ENCODE results near the gene NDUFAF5. TPM values are rescaled to one million over a fixed set of nuclear protein-coding genes. Genes with fewer than 3 reads are reported as not detected.

Gene NDUFAF5
- total RNA-seq, 1 experiment from 2014 or later = 34.1 TPM

DNA sequence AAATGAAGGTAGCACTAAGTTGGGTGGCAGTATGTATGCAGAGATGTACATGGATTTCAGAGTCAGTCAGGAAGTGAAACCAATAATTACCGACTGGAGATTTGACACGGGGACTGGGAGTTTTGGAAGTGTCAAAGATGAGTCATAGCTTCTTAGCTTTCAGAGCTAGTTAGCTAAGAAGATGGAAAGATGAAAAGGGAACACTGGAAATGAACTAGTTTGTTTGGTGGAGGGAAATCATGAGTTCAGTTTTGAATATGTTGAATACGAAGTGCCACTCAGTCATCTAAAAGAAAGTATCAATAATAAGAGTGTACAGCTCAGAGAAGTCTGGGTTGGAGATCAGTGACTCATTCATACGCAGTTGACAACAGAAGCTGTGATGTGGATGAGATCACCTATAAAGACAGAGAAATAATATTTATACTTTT, 7.6 kb upstream of the NDUFAF5 start:
- DNase-seq (ENCODE audit: low read depth) = peak; percentile 57

GRCh38 chr20:13778827-13779226, 6.0 kb upstream of the NDUFAF5 start:
- DNase-seq (ENCODE audit: low read depth) = no peak

DNA sequence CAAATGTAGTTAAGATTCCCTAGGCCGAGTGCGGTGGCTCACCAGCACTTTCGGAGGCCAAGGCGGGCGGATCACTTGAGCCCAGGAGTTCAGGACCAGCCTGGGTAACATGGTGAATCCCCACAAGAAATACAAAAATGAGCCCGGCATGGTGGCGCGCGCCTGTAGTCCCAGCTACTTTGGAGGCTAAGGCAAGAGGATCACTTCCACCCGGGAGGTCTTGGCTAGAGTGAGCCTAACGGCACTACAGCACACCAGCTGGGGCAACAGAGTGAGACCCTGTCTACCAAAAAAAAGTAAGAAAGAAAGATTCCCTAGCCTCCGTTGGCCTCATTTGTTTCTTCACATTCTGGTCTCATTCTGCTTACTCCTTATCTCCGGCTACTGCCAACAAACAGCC, 1.3 kb upstream of the NDUFAF5 start:
- DNase-seq (ENCODE audit: low read depth) = no peak

DNA sequence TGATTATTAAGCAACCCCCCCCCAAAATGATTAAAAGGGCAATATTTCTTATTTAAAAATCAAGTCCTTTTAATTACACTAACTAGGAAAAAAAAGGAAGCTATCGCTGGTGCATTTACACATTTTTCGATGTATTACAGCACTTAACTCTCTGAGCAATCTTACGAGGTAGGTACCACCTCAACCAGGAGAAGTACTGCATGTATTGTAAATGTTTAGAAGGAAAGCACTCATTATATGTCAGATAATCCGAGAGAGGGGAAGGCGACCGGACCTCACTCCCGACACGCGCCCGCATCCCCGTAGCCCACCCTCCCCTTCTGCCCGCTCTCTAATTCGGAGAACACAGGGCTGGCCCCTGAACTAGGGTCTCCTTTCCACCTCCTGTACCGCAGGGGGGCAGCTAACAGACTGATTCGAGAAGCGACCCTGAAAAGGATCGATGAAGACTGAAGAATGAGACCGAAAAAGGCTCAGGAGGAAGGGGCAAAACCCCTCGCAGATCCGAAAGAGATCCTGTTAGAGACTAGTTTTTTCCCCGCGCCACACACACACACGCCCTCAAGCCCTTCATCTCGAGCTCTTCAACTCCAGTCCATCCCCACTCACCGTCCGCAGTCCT, 446 bp upstream of the NDUFAF5 start:
- no peak for DNase-seq (ENCODE audit: low read depth)

GRCh38 chr20:13786143-13786828, 1.5 kb downstream of the NDUFAF5 start:
- no peak for DNase-seq (ENCODE audit: low read depth)

GRCh38 chr20:13788167-13788834, 3.5 kb downstream of the NDUFAF5 start:
- DNase-seq (ENCODE audit: low read depth) = peak; percentile 59

DNA sequence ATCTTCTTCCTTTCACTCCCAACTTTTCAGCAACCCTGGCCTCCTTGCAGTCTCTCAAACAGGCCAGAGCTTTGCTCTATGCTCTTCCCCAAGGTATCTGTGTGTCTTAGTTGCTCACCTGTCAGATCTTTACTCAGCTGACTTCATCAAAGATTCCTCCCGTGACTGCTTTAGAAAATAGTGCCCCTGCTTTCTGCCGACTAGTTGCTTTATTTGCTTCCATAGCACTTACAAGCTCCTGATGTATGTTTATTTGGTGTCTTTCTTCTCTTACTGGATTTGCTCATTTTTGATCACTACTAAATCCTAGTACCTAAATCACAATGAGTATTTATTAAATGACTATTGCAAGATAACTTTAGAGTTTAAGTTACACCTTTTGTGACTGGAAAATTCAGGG, 5.9 kb downstream of the NDUFAF5 start:
- DNase-seq (ENCODE audit: low read depth) = no peak

GRCh38 chr20:13791540-13792459, 7.0 kb downstream of the NDUFAF5 start:
- peak; percentile 26 for DNase-seq (ENCODE audit: low read depth)

GRCh38 chr20:13793001-13793400, 8.2 kb downstream of the NDUFAF5 start:
- DNase-seq (ENCODE audit: low read depth) = no peak

DNA sequence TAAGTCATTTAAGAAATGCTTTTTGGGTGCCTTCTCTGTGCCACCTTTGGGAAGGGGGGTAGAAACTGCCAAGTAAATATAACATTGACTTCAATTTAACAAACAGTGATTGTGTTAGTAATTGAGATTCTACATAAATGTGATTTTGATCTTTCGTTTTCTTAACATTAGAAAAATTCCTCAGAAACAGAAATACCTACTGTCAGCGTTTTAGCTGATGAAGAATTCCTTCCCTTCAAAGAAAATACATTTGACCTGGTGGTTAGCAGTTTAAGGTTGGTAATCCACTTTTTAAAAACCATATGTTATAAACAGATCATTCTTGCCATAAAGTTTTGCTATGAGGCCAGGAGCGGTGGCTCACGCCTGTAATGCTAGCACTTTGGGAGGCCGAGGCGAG, 9.8 kb downstream of the NDUFAF5 start:
- no peak for DNase-seq (ENCODE audit: low read depth)

GRCh38 chr20:13799040-13799439, 14.2 kb downstream of the NDUFAF5 start:
- DNase-seq (ENCODE audit: low read depth) = no peak

GRCh38 chr20:13799974-13800373, 15.1 kb downstream of the NDUFAF5 start:
- no peak for DNase-seq (ENCODE audit: low read depth)

DNA sequence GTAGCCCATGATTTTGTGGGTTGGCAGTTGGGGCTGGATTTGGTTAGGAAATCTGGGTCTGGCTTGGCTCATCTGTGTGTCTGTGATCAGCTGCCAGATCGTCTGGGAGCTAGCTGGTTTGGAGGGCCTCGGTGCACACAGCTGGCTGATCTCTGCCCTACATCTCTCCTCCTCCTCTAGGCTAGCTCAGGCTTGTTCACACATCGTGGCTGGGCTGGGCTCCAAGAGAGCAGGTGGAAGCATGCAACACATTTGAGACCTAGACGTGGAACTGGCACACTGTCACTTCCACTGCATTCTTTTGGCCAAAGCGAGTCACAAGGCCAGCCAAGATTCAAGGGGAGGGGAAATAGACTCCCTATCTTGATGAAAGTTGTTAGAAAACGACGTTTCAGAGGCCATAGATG, 15.9 kb downstream of the NDUFAF5 start:
- DNase-seq (ENCODE audit: low read depth) = peak; percentile 95

DNA sequence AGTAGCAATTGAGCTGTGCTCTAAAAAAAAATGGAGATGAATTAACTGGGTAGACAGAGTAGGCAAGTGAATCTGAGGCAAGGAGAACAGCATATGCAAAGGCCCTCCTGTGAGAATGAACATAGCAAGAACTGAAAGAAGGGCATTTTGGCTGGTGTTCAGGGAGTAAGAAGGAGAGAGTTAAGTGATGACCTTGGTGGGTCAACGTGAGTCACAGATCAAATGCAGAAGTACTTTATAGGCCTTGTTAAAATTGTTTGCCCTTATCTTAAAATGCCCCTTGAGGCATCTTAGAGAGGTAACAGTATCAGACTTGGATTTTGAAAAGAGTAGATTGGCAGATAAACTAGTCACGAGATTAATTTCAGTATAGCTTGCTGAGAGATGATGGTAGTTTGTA, 24.5 kb downstream of the NDUFAF5 start:
- no peak for DNase-seq (ENCODE audit: low read depth)

GRCh38 chr20:13809855-13810254, 25.0 kb downstream of the NDUFAF5 start:
- DNase-seq (ENCODE audit: low read depth) = no peak

DNA sequence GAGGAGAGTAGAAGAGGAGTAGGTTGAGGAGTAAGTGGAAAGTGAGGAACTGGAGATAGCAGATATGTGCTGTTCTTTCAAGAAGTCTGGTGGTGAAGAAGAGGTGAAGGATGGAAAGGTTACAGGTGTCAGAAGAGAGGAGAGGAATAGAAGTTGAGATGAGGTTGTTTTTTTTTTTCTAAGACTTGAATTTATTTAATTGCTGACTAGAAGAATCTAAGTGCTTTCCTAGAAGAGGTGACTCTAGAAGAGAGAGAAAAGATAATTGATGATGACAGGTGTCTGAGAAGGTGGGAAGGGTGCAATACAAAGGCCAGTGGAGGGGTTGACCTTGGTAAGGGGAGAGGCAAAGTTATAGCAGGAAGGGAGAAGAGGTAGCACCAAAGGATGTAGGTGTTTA, 25.6 kb downstream of the NDUFAF5 start:
- DNase-seq (ENCODE audit: low read depth) = no peak

- no peak for DNase-seq (ENCODE audit: low read depth)
These were observed 29.1 kb downstream of the NDUFAF5 start for GRCh38 chr20:13813910-13814309.

- DNase-seq (ENCODE audit: low read depth) = no peak
These were observed 29.8 kb downstream of the NDUFAF5 start for GRCh38 chr20:13814672-13815071.

GRCh38 chr20:13816757-13817156, 31.9 kb downstream of the NDUFAF5 start:
- DNase-seq (ENCODE audit: low read depth) = no peak

GRCh38 chr20:13817342-13817741, 32.5 kb downstream of the NDUFAF5 start:
- DNase-seq (ENCODE audit: low read depth) = no peak

GRCh38 chr20:13819885-13820645, 35.2 kb downstream of the NDUFAF5 start:
- peak; percentile 56 for DNase-seq (ENCODE audit: low read depth)
